Thymus (tissue), 11 donors: ENCODE results near the gene TBC1D8. TPM values are rescaled to one million over a fixed set of nuclear protein-coding genes. Genes with fewer than 3 reads are reported as not detected.
"Not testable (repeated sequence)": the region's sequence is repeated elsewhere in the genome, so short reads cannot be mapped to it uniquely, and the experiment has no call there.

Experiments used
- DNase-seq, 9 donors: peaks; one replicate each; pipeline ENCODE4 v3.0.0-alpha.2; 2013; ENCODE audit warnings: low spot score in 9 of 9, low read depth in 6 of 9, missing footprints in 1 of 9
- H3K27ac ChIP-seq, 2 donors: one replicate each; pipeline ENCODE4 v1.5.1; 2013; ENCODE audit warnings: control low read depth in 1 of 2, low read depth in 1 of 2, low read length in 1 of 2, mild to moderate bottlenecking in 1 of 2, moderate library complexity in 1 of 2
- H3K27me3 ChIP-seq, 2 donors: one replicate each; pipeline ENCODE4 v1.5.1; 2013; ENCODE audit warnings: low read length in 1 of 2; ENCODE audit not compliant: control insufficient read depth in 2 of 2, insufficient read depth in 1 of 2
- H3K36me3 ChIP-seq, 2 donors: one replicate each; pipeline ENCODE4 v1.5.1; 2013; ENCODE audit warnings: low read length in 1 of 2, mild to moderate bottlenecking in 1 of 2, moderate library complexity in 1 of 2; ENCODE audit not compliant: control insufficient read depth in 2 of 2, insufficient read depth in 2 of 2
- H3K4me1 ChIP-seq, 2 donors: one replicate each; pipeline ENCODE4 v1.5.1; 2013; ENCODE audit warnings: low read length in 2 of 2; ENCODE audit not compliant: control insufficient read depth in 2 of 2, insufficient read depth in 2 of 2
- H3K4me3 ChIP-seq, 2 donors: one replicate each; pipeline ENCODE4 v1.5.1; 2013; ENCODE audit warnings: low read length in 2 of 2, control low read depth in 1 of 2, mild to moderate bottlenecking in 1 of 2
- H3K9me3 ChIP-seq, 2 donors: one replicate each; pipeline ENCODE4 v1.5.1; 2013; ENCODE audit warnings: low read length in 1 of 2, mild to moderate bottlenecking in 1 of 2; ENCODE audit not compliant: control insufficient read depth in 2 of 2, insufficient read depth in 1 of 2
- WGBS: extraction: QIAGEN DNeasy Blood & Tissue Kit; methylation state at CpG from one replicate; pipeline ENCODE4 v1.1.7; 2013; 5-methylcytosine and 5-hydroxymethylcytosine counted together
- polyA plus RNA-seq: library from polyadenylated mRNA; stranded (reverse); fragments of 200-250 nt; gene quantifications from one replicate; pipeline ENCODE4 v1.2.3, GENCODE V29; 2013
- total RNA-seq: library from RNA; stranded (reverse); fragments of 120-200 nt; gene quantifications from one replicate; pipeline ENCODE4 v1.2.4, GENCODE V29; 2013
- donor health status: healthy.

The TBC1D8 gene
- total and polyA plus RNA-seq, 2 donors, result 7.7 to 16.5 TPM

GRCh38 chr2:101188683-101189405 lies 37.7 kb upstream of the TBC1D8 start:
- H3K9me3 ChIP-seq, result peaks cover 0 to 5% of the 10 kb centered on the region in 2 donors
- no peaks in the 10 kb centered on the region for H3K36me3 ChIP-seq
- no peak overlapping the region for H3K27ac ChIP-seq
- H3K4me1 ChIP-seq, result peaks cover 0 to 4% of the 10 kb centered on the region in 2 donors
- WGBS, result 95% methylated on average over 5 of the region's 5 CpGs
- no peaks in the 10 kb centered on the region for H3K27me3 ChIP-seq
- DNase-seq, result no peak
- H3K4me3 ChIP-seq, result no peak overlapping the region

- Histone ChIP-seq H3K36me3 (no peaks in the 10 kb centered on the region), H3K9me3 (peaks cover 0 to 5% of the 10 kb centered on the region in 2 donors), H3K27ac (no peak overlapping the region), H3K4me3 (no peak overlapping the region), H3K4me1 (peaks cover 0 to 4% of the 10 kb centered on the region in 2 donors), H3K27me3 (no peaks in the 10 kb centered on the region)
- no peak for DNase-seq
- WGBS, result 92% methylated on average over 2 of the region's 2 CpGs
Observed at GRCh38 chr2:101187131-101187530, 35.9 kb upstream of the TBC1D8 start.

GRCh38 chr2:101185656-101186055 lies 34.5 kb upstream of the TBC1D8 start:
- Histone ChIP-seq H3K36me3 (no peaks in the 10 kb centered on the region), H3K4me1 (no peaks in the 10 kb centered on the region), H3K27ac (no peak overlapping the region), H3K4me3 (no peak overlapping the region), H3K27me3 (no peaks in the 10 kb centered on the region), H3K9me3 (peaks cover 0 to 5% of the 10 kb centered on the region in 2 donors)
- WGBS, result 82% methylated on average over 3 of the region's 3 CpGs
- DNase-seq, result no peak

- 94% methylated on average over 4 of the region's 4 CpGs for WGBS
- H3K27ac ChIP-seq, result peak overlapping the region in 1 of 2 donors; percentile 28
- H3K4me3 ChIP-seq, result no peak overlapping the region
- peaks cover 0 to 5% of the 10 kb centered on the region in 2 donors for H3K9me3 ChIP-seq
- H3K27me3 ChIP-seq, result no peaks in the 10 kb centered on the region
- H3K4me1 ChIP-seq, result no peaks in the 10 kb centered on the region
- no peak for DNase-seq
- no peaks in the 10 kb centered on the region for H3K36me3 ChIP-seq
Observed at GRCh38 chr2:101185085-101185484, 33.9 kb upstream of the TBC1D8 start.

- H3K27ac ChIP-seq, result no peak overlapping the region
- H3K4me1 ChIP-seq, result no peaks in the 10 kb centered on the region
- no peaks in the 10 kb centered on the region for H3K9me3 ChIP-seq
- DNase-seq, result no peak
- no peaks in the 10 kb centered on the region for H3K36me3 ChIP-seq
- H3K4me3 ChIP-seq, result no peak overlapping the region
- WGBS, result 69% methylated on average over 3 of the region's 3 CpGs
- H3K27me3 ChIP-seq, result no peaks in the 10 kb centered on the region
Observed at GRCh38 chr2:101179982-101180381, 28.8 kb upstream of the TBC1D8 start.

GRCh38 chr2:101176803-101177202 lies 25.6 kb upstream of the TBC1D8 start:
- Histone ChIP-seq H3K4me3 (no peak overlapping the region), H3K27ac (no peak overlapping the region), H3K27me3 (no peaks in the 10 kb centered on the region), H3K9me3 (peaks cover 0 to 3% of the 10 kb centered on the region in 2 donors), H3K36me3 (no peaks in the 10 kb centered on the region), H3K4me1 (peaks cover 0 to 3% of the 10 kb centered on the region in 2 donors)
- 91% methylated on average over 4 of the region's 4 CpGs for WGBS
- DNase-seq, result no peak

- Histone ChIP-seq H3K9me3 (peaks cover 0 to 3% of the 10 kb centered on the region in 2 donors), H3K4me1 (peaks cover 0 to 3% of the 10 kb centered on the region in 2 donors), H3K4me3 (no peak overlapping the region), H3K27ac (no peak overlapping the region), H3K36me3 (no peaks in the 10 kb centered on the region), H3K27me3 (no peaks in the 10 kb centered on the region)
- WGBS, result 94% methylated on average over 3 of the region's 3 CpGs
- DNase-seq, result no peak
Observed at GRCh38 chr2:101175991-101176390, 24.8 kb upstream of the TBC1D8 start.

GRCh38 chr2:101173707-101174295 lies 22.6 kb upstream of the TBC1D8 start:
- 84% methylated on average over 2 of the region's 2 CpGs for WGBS
- no peaks in the 10 kb centered on the region for H3K27me3 ChIP-seq
- DNase-seq, result peak in 2 of 9 donors; percentile 7 to 63
- H3K4me1 ChIP-seq, result peaks cover 0 to 3% of the 10 kb centered on the region in 2 donors
- peak overlapping the region in 1 of 2 donors; percentile 17 for H3K27ac ChIP-seq
- no peak overlapping the region for H3K4me3 ChIP-seq
- H3K9me3 ChIP-seq, result peaks cover 0 to 10% of the 10 kb centered on the region in 2 donors
- H3K36me3 ChIP-seq, result no peaks in the 10 kb centered on the region

GRCh38 chr2:101169822-101170221 lies 18.6 kb upstream of the TBC1D8 start:
- 91% methylated on average over 2 of the region's 2 CpGs for WGBS
- not testable (repeated sequence) for H3K27ac ChIP-seq, H3K36me3 ChIP-seq, H3K4me1 ChIP-seq, H3K4me3 ChIP-seq, H3K27me3 ChIP-seq, DNase-seq
- peaks cover 0 to 19% of the 10 kb centered on the region in 2 donors for H3K9me3 ChIP-seq
